HG02938 (cell line): ENCODE results near the gene SOX21.

Experiments used
- ATAC-seq: cut with Tn5 transposase; IDR thresholded peaks from one replicate; pipeline ENCODE4 v1.9.1; 2021; ENCODE audit warnings: mild to moderate bottlenecking, moderate library complexity; ENCODE audit not compliant: unreplicated experiment

SOX21 gene

DNA sequence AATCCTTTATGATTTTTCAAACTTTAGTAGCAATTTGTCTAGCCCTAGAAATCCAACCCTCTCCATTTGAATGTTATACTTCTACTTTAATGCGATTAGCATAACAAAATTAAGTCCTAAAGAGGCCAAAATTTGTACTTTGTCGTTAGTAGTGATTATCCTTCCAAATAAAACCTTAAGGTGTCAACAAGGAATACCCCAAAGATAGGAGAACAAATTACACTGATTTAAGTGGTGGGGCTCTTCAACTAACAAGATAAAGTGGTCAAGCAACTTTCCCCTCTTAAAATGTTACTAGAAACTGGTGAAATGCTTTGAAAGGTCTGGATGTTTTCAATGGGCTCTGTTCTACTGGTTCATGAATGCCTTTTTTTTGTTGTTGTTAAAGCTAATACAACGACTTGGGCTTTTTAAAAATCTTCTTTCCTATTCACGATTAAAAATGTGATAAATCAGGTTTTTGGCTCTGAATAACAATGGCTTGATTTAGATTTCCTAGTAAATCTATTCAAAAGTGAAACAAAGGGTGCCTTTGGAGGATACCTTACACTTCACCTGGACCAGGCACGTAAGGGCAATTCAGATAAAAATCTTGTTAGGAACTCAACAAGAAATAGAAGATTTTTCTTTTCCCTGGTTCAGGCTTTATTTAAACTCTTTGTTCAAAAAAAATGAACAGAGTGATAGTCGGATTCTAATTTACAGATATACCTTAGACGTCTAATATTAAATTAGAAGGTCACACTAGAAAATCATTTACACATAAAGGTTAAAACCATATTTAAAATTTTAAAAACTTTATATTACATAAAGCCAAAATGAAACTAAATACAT lies 3.1 kb downstream of the SOX21 start:
- ATAC-seq, result no peak

DNA sequence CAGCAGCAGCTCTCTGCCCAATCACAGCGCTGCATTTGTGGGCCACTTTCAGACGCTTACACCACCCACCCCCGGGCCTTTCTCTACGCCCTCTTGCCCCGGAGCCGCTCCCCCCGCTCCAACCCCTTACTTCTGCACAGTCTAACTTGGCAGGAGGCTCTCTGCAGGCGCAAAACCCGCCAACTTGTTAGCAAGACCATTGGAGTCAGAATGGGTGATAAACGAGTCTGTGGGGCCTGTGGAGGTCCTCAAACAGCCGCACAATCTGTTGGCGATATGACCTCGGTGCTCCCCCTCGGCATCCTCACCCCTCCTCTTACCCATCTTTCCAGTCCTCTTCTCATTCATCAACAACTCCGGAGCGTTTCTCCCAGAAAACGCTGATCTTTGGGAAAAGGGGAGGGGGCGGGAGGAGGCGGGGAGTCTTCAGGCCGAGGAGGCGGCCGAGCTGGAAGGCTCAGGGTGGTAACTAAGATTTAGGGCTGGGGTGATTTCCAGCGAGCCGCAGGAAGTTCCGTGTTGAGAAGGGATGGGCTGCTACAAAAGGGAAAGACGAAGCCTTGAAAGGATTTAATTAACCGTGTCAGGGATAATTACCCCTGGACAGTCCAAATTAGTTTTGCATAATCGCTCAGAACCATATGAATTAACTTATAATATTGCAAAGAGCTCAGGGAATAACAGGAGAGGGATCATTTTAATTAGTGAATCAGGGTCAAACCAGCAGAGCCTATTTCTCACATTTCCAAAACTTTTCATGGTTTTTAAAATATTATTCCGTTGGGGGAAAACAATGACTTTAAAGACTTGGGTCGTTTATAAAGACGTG lies 4.1 kb downstream of the SOX21 start:
- no peak for ATAC-seq

DNA sequence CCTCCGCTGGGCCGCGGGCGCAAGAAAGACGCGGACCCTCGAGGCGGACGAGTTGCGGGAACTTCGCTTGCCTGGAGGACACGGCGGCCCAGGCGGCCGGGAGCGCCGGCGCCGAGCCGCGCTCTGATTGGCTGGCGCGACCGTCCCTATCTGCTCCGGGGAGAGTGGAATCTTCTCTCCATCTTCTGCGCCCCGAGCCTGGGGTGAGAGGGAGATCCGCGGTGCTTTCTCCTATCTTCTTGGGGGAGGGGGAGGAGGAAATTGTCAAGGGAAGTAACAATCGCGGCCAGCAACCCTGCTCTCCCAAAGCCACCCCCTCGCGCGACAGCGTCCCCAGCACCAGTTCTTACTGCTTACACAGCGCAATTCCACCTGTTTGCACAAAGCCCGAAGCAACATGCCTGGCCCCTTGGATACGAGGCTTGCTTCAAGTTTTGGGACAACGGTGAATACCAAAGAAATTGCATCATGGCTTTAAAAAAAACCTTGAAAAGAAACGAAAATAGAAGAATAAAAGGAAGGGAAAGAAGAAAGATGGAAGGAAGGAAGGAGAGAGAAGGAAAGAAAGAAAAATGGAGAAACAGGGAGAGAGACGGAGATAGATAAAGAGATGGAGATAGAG lies 4.8 kb downstream of the SOX21 start:
- no peak for ATAC-seq

DNA sequence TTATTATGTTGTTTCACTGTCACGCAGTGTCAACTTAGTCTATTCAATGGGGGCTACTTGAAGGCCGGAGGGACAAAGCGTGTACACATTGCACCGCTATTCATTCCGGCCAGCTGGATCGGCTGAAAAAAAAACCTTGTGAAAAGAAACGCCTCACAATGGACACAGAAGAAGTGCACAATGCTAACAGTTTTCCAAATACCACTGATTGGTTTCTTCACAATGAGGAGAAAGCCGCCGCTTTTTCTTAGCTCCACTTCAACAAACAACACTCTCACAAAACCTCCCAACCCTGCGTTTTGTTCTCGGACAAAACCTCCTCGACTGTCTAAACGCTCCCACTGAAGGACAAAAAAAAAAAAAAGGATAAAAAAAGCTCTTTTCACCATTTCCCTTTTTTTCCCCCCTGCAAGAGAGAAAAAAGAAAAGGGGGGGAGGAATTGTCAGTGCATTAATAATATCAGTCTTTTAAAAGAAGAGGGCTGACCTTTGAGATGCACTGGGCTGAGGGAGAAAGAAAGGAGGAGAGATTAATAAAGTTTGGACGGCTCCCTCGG lies 5.4 kb downstream of the SOX21 start:
- no peak for ATAC-seq

DNA sequence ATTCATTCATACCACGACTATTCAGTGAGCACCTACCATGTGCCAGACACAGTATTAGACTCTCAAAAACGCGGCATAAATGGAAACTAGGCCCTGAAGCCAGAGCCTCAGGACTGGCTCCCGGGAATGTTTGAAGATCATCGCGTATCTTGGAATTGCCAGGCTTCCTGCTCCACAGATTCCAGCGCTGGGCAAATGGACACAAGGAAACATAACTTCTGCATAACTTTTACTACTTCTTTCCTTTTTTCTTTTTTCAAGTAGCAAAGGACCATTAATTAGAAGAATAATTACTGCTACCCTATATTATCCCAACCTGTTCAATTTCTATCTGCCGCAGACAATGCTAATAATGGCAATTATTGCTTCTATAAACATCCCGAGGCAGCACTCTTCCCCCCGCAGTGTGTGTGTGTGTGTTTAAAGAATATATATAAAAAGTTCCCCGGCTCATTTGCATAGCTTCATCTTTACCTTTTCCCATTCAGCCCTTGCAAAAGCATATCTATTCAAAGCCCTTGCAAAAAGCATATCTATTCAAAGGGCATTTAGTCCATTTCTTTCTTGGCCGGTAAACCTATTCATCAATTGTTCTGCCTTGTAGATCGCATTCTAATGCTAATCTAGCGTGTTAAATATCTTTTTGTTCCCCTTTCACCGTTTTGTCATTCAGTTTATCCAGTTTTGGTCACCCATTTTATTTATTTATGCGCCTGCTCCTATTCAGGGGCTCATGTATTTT lies 6.1 kb downstream of the SOX21 start:
- no peak for ATAC-seq

DNA sequence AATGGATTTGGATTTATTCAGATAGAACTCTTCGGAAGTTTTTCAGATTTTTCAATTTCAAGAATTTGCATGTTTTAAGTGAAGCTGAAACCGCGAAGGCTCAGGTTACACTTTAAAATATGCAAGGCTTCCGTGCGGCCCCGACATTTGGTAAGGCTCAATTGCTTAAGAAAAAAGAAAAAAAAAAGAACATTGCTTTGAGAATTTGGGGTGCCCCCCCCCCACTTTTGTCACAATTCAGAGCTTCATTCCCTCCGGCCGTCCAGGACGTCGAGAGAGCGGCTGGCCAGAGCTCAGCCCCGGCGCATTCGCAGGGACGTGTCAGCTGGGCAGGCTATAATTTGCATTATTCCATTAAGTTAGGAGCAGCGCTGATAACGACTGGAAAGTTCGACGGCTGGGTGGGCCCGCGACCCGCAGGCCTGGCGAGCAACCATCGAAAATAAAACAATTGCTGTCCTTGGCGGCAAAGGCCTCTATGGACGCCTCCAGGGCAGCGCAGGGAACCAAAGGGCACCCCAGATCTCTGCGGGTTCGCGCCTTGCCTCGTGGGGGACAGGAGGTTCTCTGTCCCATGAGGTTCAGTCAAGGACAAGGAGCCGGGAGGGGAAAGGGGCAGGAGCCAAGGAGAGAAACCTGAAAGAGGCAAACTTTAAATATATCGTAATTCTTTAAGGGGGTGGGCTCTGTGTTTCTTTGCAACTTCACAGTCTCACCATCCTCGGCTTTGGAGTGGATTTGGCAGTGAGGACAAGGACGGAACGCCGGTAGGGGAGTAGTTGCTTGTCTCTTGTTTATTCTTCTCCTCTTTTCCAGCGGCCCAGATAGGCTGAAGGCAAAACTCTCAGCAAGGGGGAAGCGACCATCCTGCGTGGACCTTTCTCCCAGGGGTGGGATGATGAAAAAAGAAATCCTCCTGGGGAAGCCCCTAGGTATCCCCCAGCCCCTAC lies 7.0 kb downstream of the SOX21 start:
- no peak for ATAC-seq

DNA sequence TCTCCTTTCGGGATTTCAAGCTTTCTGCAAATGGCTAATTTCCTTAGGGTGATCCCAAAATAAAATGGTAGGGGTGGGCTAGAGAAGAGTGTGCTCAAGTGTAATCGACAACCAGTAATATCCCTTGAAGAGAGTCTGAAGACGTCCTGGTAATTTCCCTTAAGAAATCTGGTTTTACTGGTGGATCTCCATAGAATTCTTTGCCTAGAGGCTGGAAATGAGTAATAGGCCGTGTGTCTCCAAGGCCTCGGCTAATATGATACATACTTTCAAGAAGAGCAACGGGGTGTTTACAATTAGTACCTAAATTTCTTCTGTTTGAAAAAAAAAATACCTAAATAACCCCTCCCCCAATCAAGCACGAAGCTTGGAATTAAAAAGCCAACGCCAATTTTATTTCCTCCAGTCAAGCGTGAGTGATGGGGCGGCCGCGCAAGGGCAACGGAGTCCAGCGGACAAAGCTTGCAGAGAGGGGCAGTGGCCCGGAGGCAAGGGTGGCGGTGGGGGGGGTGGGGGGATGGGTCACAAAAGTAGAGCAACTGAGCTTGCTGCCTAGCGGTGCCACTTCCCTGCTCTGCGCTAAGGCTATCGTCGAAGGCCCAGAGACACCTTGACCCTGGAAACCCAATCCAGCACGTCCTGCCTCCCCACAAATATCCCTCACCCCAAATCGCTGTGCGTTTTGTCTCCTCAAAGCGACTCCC lies 7.8 kb downstream of the SOX21 start:
- ATAC-seq, result no peak

DNA sequence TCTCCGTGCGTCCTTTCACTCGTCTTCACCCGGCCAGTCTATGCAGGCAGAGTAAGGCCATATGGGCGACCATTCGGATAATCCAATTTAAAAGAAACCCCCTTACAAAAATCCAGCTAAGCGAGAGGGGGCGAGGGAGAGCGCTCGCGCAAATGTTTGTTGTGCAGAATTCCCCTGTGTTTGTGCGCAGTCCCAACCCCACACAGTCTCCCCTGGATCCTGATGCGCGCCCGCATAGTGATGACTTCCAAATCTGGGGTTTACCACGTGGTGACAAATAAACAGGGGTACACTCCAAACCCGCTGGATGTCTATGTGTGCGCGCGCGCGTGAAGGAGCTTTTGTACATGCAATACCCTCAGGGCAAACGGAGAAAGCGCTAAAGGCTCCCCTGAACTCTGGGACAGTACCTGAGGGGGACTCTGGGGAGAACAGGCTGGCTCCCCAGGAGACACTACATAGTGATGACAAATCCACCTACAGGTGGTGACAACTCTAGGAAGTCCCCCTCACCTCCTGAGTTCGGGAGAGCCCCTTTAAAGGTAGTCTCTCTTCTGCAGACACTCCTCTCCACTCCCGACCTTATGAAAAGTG lies 8.5 kb downstream of the SOX21 start:
- ATAC-seq, result no peak

DNA sequence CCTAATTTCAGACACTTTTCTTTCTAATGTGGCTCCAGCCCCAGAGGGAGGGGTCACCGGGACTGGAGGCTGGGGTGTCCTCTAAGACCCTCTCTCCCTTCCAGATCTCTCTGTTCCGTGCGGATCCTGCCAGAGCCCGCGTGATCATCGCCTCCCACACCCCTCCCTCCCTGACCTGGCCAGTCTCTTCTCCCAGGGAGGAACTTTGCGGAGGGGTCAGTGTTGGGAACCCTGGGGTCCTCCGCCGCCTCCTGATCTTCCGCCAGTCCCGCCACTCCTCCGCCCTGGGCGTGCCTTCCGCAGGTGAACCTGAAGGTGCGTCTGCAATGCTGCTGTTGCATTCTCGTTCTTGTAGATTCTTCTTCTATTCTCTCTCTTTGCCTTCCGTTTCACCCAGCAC lies 9.1 kb downstream of the SOX21 start:
- no peak for ATAC-seq

DNA sequence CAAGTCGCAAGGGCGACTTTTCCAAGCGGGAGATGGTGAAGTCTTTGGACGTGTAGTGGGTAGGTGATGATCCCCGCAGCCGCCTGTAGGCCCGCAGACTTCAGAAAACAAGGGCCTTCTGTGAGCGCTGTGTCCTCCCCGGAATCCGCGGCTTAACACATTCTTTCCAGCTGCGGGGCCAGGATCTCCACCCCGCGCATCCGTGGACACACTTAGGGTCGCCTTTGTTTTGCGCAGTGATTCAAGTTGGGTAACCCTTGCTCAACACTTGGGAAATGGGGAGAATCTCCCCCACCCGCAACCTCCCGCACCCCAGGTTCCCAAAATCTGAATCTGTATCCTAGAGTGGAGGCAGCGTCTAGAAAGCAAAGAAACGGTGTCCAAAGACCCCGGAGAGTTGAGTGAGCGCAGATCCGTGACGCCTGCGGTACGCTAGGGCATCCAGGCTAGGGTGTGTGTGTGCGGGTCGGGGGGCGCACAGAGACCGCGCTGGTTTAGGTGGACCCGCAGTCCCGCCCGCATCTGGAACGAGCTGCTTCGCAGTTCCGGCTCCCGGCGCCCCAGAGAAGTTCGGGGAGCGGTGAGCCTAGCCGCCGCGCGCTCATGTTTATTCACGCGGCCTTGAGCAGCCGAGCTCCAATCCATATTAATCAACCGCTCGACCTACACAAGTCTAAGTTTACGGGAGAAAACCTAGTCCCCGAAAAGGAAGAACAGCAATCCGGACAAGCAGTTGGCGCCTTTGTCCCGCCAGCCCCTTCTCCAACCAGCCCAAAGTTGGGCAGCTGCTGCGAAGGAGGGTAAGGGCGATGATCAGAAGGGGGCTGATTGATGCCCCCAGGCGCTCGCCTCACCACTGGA lies 9.9 kb downstream of the SOX21 start:
- ATAC-seq, result no peak

DNA sequence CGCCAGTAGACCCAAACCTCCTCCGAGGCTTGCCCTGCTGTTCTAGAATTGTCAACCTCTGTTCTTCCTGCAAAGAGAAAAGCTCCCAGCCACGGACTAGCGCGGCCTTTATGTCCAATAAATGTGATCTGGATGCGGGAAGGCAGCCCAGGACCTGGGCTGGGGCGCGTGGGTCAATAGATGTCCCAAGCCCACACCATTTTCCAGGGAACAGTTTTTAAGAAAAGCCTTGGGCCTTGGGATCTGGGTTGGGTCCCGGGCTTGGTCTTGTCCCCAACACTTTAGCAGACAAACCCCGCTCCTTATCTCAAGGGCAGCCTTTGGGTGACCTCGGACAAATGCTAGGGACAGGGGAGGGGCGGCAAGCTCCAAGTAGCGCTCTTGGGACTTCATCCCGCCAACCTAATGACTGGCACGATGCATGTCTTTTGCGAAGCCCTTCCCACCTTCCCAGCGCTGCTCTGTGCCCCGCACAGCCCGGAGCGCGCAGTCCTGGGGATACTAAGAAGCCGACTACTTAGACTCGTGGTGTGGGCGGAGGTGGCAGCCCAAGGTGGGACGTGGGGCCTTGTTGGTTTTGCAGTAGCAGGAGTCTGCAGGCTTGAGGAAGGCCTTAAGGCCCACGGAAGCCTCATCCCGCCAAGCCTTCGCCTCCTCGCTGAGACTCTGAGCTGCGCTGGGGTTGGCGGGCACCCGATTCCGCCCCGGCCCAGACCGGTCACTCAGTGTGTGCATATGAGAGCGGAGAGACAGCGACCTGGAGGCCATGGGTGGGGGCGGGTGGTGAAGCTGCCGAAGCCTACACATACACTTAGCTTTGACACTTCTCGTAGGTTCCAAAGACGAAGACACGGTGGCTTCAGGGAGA lies 10.8 kb downstream of the SOX21 start:
- no peak for ATAC-seq

DNA sequence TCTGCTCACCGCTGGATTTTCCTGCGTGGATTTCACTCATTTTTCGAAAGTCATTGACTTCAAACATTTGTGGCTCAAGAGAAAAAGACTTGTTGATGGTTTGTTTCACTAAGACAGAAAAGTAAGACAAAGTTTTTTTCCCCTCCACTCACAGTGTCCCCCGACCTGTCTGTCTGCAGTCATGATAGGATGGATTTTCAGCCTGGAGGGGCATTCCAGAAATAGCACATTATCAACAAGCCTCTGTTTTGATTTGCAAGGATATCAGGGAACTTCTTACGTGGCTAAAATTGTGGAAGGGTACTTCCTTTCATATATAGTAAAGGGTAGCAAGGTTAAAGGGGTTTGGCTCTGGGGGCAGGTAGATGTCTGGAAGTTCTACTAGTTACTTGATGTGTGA lies 11.8 kb downstream of the SOX21 start:
- ATAC-seq, result no peak

DNA sequence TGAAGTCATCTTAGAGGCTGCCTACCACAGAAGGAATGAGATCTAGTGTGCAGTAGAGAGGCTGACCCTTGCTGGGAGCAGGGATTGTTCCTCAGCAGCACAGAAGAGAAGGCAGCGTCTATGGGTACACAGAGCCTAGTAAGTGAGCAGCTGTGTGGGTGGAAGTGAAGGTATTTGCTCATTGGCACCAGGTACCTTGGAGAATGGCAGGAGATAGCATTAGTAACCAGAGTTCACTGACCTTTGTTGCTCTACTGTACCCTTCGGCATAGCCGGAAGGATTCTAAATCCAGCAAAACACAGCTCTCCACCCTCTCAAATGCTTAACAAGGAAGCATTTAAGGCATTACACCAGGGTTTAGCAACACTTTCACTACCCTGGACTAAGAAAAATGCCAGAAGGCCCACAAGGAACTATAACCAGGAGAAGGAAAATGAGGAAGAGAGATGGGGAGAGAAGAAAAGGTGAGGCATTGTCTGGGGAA lies 12.3 kb downstream of the SOX21 start:
- no peak for ATAC-seq

DNA sequence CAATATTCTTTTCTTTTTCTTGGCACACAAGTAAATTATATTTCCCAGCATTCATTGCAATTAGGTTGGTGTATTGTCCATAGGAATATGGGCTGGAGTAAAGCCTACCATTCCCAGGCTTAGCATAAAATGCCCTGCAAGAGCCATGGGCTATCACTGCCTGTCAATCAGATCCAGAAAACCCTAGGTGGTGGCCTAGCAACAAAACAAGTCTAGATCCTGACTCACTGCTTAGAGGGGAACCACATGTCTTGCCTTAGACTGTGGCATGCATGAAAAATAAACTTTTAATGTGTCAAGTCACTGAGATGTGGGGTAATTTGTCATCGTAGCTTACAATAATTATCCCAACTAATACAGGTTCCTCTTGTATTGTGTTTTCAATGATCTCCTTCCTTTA lies 16.2 kb downstream of the SOX21 start:
- ATAC-seq, result no peak

DNA sequence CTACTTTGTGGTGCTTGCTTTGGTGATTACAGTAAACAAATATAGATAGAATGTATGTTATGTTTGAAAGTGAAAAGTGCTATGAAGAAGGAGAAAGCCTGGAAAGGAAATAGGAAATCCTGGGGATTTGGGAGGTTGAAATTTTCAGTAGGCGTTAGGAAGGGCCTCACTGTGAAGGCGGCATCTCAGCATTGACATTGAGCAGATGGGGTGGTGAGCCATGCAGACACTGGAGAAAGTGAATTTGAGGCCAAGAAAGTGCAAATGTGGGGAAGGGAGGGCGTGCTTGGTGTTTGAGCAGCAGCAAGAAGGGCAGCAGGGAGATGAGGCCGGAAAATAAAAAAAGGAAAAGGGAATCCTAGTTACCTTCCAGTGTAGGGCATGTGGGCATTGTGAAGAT lies 20.3 kb downstream of the SOX21 start:
- no peak for ATAC-seq

DNA sequence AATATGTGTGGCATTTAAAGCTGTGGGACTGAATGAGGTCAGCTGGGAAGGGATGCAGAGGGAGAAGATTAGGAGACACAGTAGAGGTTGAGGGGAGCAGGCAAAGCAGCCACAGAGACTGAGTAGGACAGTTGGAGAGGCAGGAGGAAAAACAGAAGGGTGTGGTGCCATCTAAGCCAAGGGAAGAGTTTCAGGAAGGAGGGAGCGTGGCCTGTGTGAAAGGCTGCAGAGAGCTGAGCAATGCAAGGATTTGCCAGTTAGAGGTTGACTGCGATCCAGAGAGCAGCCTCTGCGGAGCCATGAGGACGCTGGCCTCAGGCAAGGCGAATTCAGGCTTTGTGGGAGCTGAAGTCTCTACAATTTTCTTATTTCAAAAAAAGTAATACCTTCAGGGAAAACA lies 28.9 kb downstream of the SOX21 start:
- no peak for ATAC-seq

DNA sequence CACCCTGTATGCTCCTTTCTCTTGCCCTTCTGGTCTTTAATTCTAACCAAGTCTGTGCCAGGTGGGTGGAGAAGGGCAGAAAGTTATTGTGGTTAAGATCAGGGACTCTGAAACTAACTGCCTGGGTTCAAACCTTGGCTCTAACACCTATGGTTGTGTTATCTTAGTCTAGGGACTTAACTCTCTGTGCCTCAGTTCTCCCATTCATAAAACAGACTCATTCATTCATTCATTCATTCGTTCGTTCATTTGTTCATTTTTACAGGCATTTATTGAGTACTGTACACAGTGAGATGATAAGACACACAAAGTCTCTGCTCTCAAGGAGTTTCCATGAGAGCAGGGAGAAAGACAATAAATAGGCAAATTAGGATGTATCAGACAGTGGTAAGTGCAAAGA lies 30.1 kb downstream of the SOX21 start:
- no peak for ATAC-seq
